22Rv1 (cell line): ENCODE results near the gene SHISA6.

Experiments
- CTCF ChIP-seq: fragments of 450-650 bp; IDR thresholded peaks from 2 replicates; pipeline ENCODE4 v1.5.1; 2017; ENCODE audit warnings: mild to moderate bottlenecking
- ZFX ChIP-seq: fragments of 450-650 bp; IDR thresholded peaks from 2 replicates; pipeline ENCODE4 v1.6.1; 2017; ENCODE audit warnings: antibody characterized with exemption, borderline replicate concordance

- no peak for TF ChIP-seq CTCF
- no peak for TF ChIP-seq ZFX
Observed at GRCh38 chr17:11276486-11276885, 35.5 kb downstream of the SHISA6 start.
